Measurements from ENCODE around the gene PEAK1.

Gene PEAK1

DNA sequence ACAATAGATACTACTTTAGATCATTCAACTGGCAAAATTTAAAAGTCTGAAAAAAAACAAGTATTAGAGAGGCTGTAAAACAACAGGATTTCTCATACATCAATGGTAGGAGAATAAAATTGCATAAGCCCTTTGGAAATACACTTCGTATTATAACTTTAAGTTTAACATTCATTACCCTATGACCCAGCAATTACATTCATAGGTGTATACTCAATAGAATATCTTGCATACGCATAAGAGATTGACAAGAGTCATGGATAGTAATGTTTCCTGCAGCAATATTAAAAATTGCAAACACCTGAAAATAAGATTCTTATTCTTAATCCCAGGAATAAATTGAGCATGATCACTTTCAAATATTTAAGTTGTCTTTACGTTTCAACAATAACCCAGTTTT, 63.6 kb downstream of the PEAK1 start:
- no peak for TF ChIP-seq CTCF (conservative IDR thresholded peaks at IDR 0.05; ENCODE audit: control insufficient read depth, insufficient read depth, low read depth, low read length)
- H3K4me3 ChIP-seq (ENCODE audit: control insufficient read depth, low read depth, low read length): no peak overlapping the region
- DNase-seq (ENCODE audit: low read depth): no peak

DNA sequence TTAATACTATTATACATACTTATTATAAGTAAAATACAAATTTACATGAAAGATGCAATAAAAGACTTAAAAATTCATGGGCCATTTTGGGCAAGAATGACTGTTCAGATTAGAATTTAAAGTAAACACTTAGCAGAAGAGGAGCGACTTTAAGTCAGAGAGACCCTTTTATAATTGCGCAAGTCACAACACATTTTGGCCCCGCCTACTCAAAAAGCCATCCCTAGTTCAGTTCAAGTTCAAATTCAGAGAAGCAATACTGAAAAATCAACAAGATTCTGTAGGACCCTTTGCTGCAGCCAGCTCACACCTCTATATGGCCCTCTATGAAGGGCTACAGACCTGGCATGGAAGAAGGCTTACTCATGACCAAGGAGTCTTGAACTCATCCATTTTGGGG, 64.6 kb downstream of the PEAK1 start:
- DNase-seq (ENCODE audit: low read depth): no peak
- no peak overlapping the region for H3K4me3 ChIP-seq (ENCODE audit: control insufficient read depth, low read depth, low read length)
- TF ChIP-seq CTCF (conservative IDR thresholded peaks at IDR 0.05; ENCODE audit: control insufficient read depth, insufficient read depth, low read depth, low read length): no peak

- DNase-seq (ENCODE audit: low read depth): peak; percentile 6
- no peak for TF ChIP-seq CTCF (conservative IDR thresholded peaks at IDR 0.05; ENCODE audit: control insufficient read depth, insufficient read depth, low read depth, low read length)
- no peak overlapping the region for H3K4me3 ChIP-seq (ENCODE audit: control insufficient read depth, low read depth, low read length)
These were observed 65.8 kb downstream of the PEAK1 start for GRCh38 chr15:77354063-77354462.

- DNase-seq (ENCODE audit: low read depth): no peak
- TF ChIP-seq CTCF (conservative IDR thresholded peaks at IDR 0.05; ENCODE audit: control insufficient read depth, insufficient read depth, low read depth, low read length): no peak
These were observed 67.0 kb downstream of the PEAK1 start for GRCh38 chr15:77352887-77353286.

GRCh38 chr15:77350792-77351191, 69.1 kb downstream of the PEAK1 start:
- DNase-seq (ENCODE audit: low read depth): no peak
- no peak overlapping the region for H3K4me3 ChIP-seq (ENCODE audit: control insufficient read depth, low read depth, low read length)
- no peak for TF ChIP-seq CTCF (conservative IDR thresholded peaks at IDR 0.05; ENCODE audit: control insufficient read depth, insufficient read depth, low read depth, low read length)

More at GRCh38 chr15:77352887-77353286, 67.0 kb downstream of the PEAK1 start:
- H3K4me3 ChIP-seq (ENCODE audit: control insufficient read depth, low read depth, low read length): no peak overlapping the region

DNA sequence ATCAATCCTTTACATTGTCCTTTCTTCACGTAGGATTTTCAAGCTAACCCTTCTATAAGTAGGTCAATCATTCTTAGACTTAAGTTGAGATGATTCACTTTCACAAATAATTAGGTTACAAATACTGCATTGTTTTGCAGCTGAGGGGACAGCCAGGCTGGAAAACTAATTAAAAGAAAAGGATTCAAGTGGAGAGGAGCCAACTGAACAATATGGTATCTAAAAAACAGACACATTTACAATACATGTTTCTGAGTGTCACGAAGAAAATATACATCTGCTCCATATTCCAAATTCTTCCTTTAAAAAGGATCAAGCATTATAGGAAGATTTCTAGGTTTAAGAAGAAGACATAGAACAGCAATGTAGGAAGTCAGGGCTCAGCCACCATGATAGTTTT, 70.2 kb downstream of the PEAK1 start:
- no peak overlapping the region for H3K4me3 ChIP-seq (ENCODE audit: control insufficient read depth, low read depth, low read length)
- no peak for TF ChIP-seq CTCF (conservative IDR thresholded peaks at IDR 0.05; ENCODE audit: control insufficient read depth, insufficient read depth, low read depth, low read length)
- no peak for DNase-seq (ENCODE audit: low read depth)

- no peak for TF ChIP-seq CTCF (conservative IDR thresholded peaks at IDR 0.05; ENCODE audit: control insufficient read depth, insufficient read depth, low read depth, low read length)
- DNase-seq (ENCODE audit: low read depth): no peak
- no peak overlapping the region for H3K4me3 ChIP-seq (ENCODE audit: control insufficient read depth, low read depth, low read length)
These were observed 71.4 kb downstream of the PEAK1 start for GRCh38 chr15:77348511-77348910.
